Fibroblast of villous mesenchyme (primary cell): ENCODE data around the gene PRRT1B. TPM values are rescaled to one million over a fixed set of nuclear protein-coding genes. Genes with fewer than 3 reads are reported as not detected.

ENCODE experiments used
- DNase-seq: peaks from one replicate; pipeline ENCODE4 v3.0.0-alpha.2; 2010; ENCODE audit warnings: low read depth
- H3K4me3 ChIP-seq: 2 replicates; pipeline ENCODE4 v1.5.1; 2011; ENCODE audit warnings: low read depth, mild to moderate bottlenecking, low read length
- total RNA-seq: library from RNA; depleted of rRNA; stranded (reverse); fragments of >200 nt; gene quantifications from 2 replicates; pipeline ENCODE4 v1.2.3, GENCODE V29; 2012
- TF ChIP-seq, protein P1 (sequence below): IDR thresholded peaks from 2 replicates; pipeline ENCODE4 v1.5.1; 2012; ENCODE audit warnings: low read depth, mild to moderate bottlenecking, low read length; ENCODE audit not compliant: insufficient read depth

Gene PRRT1B
- total RNA-seq, 1 donor: not detected

DNA sequence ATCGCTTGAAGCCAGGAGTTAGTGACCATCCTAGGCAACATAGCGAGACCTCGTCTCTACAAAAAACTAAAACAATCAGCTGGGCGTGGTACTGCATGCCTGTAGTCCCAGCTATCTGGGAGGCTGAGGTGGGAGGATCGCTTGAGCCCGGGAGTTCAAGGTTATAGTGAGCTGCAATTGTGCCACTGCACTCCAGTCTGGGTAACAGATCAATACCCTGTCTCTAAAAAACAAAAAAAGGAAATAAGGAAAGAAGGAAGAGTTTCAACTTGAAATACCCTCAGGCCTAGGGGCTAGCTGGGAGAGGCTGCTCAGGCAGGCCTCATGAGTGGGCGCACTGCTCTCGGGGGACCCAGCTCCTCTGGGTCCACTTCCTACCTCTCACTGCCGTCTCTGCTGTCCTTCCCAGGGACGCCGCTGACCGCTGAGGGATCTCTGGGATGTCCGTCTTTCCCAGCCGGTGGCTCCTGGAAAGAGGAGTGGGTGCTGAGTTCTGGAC is 56.4 kb downstream of the PRRT1B start:
- H3K4me3 ChIP-seq: no peak overlapping the region
- DNase-seq: no peak
- TF ChIP-seq, protein P1, sequence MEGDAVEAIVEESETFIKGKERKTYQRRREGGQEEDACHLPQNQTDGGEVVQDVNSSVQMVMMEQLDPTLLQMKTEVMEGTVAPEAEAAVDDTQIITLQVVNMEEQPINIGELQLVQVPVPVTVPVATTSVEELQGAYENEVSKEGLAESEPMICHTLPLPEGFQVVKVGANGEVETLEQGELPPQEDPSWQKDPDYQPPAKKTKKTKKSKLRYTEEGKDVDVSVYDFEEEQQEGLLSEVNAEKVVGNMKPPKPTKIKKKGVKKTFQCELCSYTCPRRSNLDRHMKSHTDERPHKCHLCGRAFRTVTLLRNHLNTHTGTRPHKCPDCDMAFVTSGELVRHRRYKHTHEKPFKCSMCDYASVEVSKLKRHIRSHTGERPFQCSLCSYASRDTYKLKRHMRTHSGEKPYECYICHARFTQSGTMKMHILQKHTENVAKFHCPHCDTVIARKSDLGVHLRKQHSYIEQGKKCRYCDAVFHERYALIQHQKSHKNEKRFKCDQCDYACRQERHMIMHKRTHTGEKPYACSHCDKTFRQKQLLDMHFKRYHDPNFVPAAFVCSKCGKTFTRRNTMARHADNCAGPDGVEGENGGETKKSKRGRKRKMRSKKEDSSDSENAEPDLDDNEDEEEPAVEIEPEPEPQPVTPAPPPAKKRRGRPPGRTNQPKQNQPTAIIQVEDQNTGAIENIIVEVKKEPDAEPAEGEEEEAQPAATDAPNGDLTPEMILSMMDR: no peak

DNA sequence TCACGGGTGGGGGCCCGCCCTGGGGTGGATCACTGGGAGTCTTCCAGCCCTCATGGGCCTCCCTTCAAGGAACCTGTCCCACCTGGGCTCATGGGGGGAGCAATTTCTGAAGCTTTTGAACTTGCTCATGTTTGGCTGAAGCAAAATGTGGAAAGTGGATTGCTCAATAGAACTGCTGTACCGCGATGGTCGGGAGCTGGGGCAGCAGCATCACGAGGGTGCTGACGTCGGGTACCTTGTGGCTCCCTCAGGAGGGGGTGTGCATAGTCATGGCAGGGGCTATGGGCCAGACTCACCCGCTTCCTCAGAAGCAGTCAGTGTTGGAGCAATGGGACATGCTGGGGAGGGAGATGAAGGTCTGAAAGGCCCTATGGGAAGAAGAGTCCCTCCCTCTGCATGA is 57.9 kb downstream of the PRRT1B start:
- TF ChIP-seq, protein P1: no peak
- H3K4me3 ChIP-seq: no peak overlapping the region
- no peak for DNase-seq

DNA sequence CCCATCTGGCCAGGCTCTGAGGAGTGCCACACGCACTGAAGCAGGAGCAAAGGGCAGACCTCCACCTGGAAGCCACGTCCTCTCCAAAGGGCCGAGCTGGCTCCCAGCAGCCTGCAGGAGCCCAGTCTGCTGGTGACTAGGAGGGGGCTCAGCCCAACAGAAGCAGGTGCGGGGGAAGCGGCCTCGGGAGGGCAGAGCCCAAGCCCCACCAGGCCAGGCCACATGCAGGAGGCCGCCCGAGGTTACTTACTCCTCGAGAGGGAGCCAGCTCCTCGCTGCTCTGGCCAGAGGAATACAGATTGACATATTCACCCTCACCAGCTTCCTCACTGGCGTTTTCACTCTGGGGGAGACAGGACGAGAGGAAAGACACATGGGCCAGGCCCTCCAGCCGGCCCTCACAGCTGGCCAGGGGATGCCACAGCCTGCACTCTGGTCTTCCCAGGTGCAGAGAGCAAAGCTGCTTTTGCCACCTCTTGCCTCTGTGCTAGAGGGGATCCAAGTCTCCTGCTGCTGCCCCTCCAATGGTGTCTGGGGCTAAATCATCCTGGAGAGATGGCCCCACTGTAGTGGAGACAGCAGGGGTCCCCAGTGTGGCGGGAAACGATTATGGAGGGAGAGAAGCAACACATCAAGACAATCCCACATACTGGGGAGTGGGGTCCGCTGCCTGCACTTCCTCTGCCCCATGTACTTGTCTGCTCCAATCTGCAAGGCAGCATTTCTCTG is 58.6 kb downstream of the PRRT1B start:
- TF ChIP-seq, protein P1: no peak
- DNase-seq: no peak
- H3K4me3 ChIP-seq: no peak overlapping the region

DNA sequence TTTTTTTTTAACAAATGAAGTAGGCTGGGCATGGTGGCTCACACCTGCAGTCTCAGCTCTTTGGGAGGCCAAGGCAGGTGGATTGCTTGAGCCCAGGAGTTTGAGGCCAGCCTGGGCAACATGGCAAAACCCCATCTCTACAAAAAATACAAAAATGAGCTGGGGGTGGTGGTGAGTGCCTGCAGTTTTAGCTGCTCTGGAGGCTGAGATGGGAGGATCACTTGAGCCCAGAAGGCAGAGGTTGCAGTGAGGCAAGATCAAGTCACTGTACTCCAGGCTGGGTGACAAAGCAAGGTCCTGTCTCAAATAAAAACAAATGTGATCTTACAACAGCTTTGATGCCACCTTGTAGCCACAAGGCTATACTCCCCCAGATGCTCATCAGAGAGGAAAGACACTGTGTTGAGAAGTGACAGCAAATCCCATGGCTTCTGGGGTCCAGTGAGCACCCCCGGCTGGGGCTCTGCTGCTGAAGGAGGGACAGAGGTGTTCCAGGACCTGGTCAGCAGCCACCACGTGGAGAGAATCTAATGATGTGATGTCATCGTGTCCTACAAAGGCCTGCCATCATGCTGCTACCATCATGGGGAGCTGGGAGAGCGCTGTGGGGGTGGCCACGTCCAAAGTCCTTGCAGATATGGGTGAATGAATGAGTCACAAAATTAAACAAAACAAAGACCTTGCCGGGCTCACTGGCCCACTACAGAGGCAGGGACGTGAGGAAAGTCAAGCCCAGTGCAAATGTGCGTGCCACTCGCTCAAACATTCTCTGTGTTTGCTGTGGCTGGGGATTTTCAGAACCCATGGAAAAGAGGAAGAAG is 60.7 kb downstream of the PRRT1B start:
- H3K4me3 ChIP-seq: no peak overlapping the region
- TF ChIP-seq, protein P1: no peak
- DNase-seq: no peak

DNA sequence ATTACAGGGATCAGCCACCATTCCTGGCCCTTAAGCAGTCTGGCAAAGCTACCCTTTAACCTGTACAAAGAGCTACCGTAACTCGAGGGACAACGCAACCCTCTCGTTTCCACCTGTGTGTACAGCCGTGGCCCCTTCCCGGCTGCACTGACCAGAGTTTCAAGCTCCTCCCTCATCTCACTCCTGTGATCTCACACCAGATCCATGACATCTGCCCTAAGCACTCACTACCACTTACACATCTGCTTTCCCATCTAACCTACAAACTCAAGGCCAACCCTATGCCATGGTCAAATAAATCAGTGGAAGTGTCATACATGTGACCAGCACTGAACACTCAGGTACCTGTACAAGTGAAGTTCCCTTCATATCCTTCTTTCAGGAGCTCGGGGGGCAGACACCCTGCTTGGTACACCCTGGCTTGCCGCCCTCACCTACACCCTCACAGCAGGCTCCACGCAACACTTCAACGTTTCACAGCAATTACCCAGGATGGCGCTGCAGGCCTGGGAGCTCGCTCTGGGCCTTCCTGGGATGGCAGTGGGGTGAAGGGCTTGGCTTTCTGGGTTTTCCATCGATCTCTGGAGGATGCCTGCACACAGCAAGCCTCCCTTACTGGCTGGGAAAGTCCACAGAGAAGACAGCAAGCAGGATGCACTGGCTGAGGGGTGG is 61.7 kb downstream of the PRRT1B start:
- TF ChIP-seq, protein P1: no peak
- no peak for DNase-seq
- H3K4me3 ChIP-seq: no peak overlapping the region

DNA sequence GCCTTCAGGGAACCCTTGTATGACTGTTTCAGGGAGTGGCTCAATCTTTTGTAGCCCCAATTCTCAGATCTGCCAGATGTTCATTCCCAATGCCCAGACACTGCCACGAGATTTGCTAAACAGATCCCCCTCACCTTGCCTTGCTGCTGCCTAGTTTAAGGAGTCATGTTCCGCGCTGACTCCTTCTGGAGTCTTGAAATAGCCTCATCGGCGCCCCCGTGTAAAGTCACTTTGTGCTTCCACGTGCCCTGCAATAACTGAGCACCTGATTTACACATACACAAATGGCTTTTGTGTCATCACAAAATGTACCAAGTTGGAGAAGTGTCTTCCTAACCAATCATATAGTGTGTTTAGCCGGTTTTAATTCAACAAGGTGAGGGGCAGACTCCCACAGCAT is 62.3 kb downstream of the PRRT1B start:
- TF ChIP-seq, protein P1: no peak
- H3K4me3 ChIP-seq: no peak overlapping the region
- no peak for DNase-seq
